H1 (cell line): ENCODE measurements around the gene MYLK3. TPM values are rescaled to one million over a fixed set of nuclear protein-coding genes. Genes with fewer than 3 reads are reported as not detected.

Source experiments
- CTCF ChIA-PET: fragments of 300-600 bp; sonication (Branson Sonifier 250); formaldehyde crosslinking; loops from one replicate; lab custom pipeline; 2021; ENCODE audit not compliant: partially characterized antibody; lab: Charles Lee
- POLR2A ChIA-PET: fragments of 300-600 bp; sonication (Branson Sonifier 250); formaldehyde crosslinking; loops from one replicate; lab custom pipeline; 2021; ENCODE audit warnings: inconsistent platforms; ENCODE audit not compliant: partially characterized antibody; lab: Charles Lee
- DNase-seq, 2 experiments: peaks; one replicate each; pipeline versions ENCODE4 v3.0.0 to v3.0.0-alpha.2; 2010 to 2022; ENCODE audit warnings: low spot score in 2 of 2, low read depth in 1 of 2, mixed read lengths in 1 of 2
- FAIRE-seq: peaks from 2 replicates; lab custom pipeline; 2011; peaks lifted over from hg19 to GRCh38; lab: Jason Lieb, UNC
- H2AFZ ChIP-seq: 2 replicates; pipeline ENCODE4 v1.8.1; 2012; ENCODE audit warnings: low read length, inconsistent platforms
- H2AK5ac ChIP-seq: 2 replicates; pipeline ENCODE4 v1.6.1; 2013; ENCODE audit warnings: low read depth, low read length
- H2BK120ac ChIP-seq: replicated peaks from 2 replicates; pipeline ENCODE3; 2013; ENCODE audit warnings: low read depth, low read length, inconsistent platforms
- H2BK12ac ChIP-seq: 2 replicates; pipeline ENCODE4 v1.6.1; 2013; ENCODE audit warnings: low read depth, low read length
- H2BK15ac ChIP-seq: 2 replicates; pipeline ENCODE4 v1.6.1; 2013; ENCODE audit warnings: low read length
- H2BK20ac ChIP-seq: 2 replicates; pipeline ENCODE4 v1.6.1; 2013; ENCODE audit warnings: low read length
- H2BK5ac ChIP-seq: 2 replicates; pipeline ENCODE4 v1.6.1; 2013; ENCODE audit warnings: low read depth, low read length
- H3K14ac ChIP-seq: 2 replicates; pipeline ENCODE4 v1.6.1; 2013; ENCODE audit warnings: inconsistent platforms; ENCODE audit not compliant: insufficient read length
- H3K18ac ChIP-seq: 2 replicates; pipeline ENCODE4 v1.6.1; 2013; ENCODE audit warnings: low read length; ENCODE audit errors: extremely low read depth
- H3K23ac ChIP-seq: 2 replicates; pipeline ENCODE4 v1.6.1; 2013; ENCODE audit warnings: inconsistent platforms; ENCODE audit not compliant: insufficient read length
- H3K23me2 ChIP-seq: 2 replicates; pipeline ENCODE4 v1.6.1; 2013; ENCODE audit warnings: low read depth, low read length
- H3K27ac ChIP-seq: 2 replicates; pipeline ENCODE4 v1.6.1; 2011; ENCODE audit warnings: low read depth, low read length, inconsistent platforms
- H3K27me3 ChIP-seq, 4 experiments: replicated peaks in 1 of 4; 1 replicate in 1 of 4; 2 replicates in 3 of 4; pipeline versions ENCODE4 v1.6.1 to v1.8.1; 2011 to 2013; ENCODE audit warnings: low read length in 3 of 4, mild to moderate bottlenecking in 3 of 4, inconsistent platforms in 2 of 4, mixed read lengths in 2 of 4, moderate library complexity in 1 of 4; ENCODE audit not compliant: control insufficient read depth in 3 of 4, insufficient read depth in 3 of 4; ENCODE audit errors: extremely low read depth in 1 of 4
- H3K36me3 ChIP-seq, 4 experiments: 2 replicates each; pipeline versions ENCODE4 v1.6.1 to v1.8.1; 2011 to 2013; ENCODE audit warnings: mild to moderate bottlenecking in 4 of 4, low read length in 3 of 4, moderate library complexity in 2 of 4, control low read depth in 1 of 4, inconsistent platforms in 1 of 4; ENCODE audit not compliant: insufficient read depth in 4 of 4, control insufficient read depth in 2 of 4
- H3K4ac ChIP-seq: replicated peaks from 2 replicates; pipeline ENCODE3; 2013; ENCODE audit warnings: low read length, low read depth, mixed read lengths, inconsistent platforms; ENCODE audit not compliant: insufficient read length
- H3K4me1 ChIP-seq, 4 experiments: replicated peaks in 1 of 4; 1 replicate in 1 of 4; 2 replicates in 3 of 4; pipeline versions ENCODE4 v1.6.1 to v1.8.1; 2011 to 2013; ENCODE audit warnings: low read length in 3 of 4, inconsistent platforms in 2 of 4, mixed read lengths in 1 of 4; ENCODE audit not compliant: insufficient read depth in 4 of 4, control insufficient read depth in 3 of 4
- H3K4me2 ChIP-seq, 2 experiments: 2 replicates each; pipeline versions ENCODE4 v1.6.1 to v1.8.1; 2011 to 2013; ENCODE audit warnings: low read depth in 2 of 2, low read length in 2 of 2, control low read depth in 1 of 2, inconsistent platforms in 1 of 2, mild to moderate bottlenecking in 1 of 2; ENCODE audit not compliant: insufficient read depth in 1 of 2
- H3K4me3 ChIP-seq, 4 experiments: fragments of 200-600, 300-600 bp in 1 of 4; sonication (generic), shearing (Covaris generic), sonication (Bioruptor Twin) in 1 of 4; 2 replicates each; pipeline versions ENCODE4 v1.5.1 to v1.8.1; 2011 to 2016; ENCODE audit warnings: low read length in 4 of 4, low read depth in 3 of 4, control low read depth in 2 of 4, inconsistent platforms in 2 of 4, mild to moderate bottlenecking in 2 of 4, mixed read lengths in 1 of 4, moderate library complexity in 1 of 4; ENCODE audit not compliant: insufficient read depth in 2 of 4; ENCODE audit errors: extremely low read depth in 1 of 4
- H3K56ac ChIP-seq: replicated peaks from 2 replicates; pipeline ENCODE3; 2013; ENCODE audit warnings: low read depth, mild to moderate bottlenecking, mixed read lengths, low read length, inconsistent platforms; ENCODE audit not compliant: insufficient read length
- H3K79me1 ChIP-seq: 2 replicates; pipeline ENCODE4 v1.6.1; 2013; ENCODE audit warnings: low read depth, low read length, control low read depth
- H3K79me2 ChIP-seq, 2 experiments: 2 replicates each; pipeline versions ENCODE4 v1.6.1 to v1.8.1; 2012 to 2013; ENCODE audit warnings: low read length in 2 of 2, mild to moderate bottlenecking in 2 of 2, inconsistent platforms in 1 of 2; ENCODE audit not compliant: insufficient read depth in 2 of 2, control insufficient read depth in 1 of 2
- H3K9ac ChIP-seq, 4 experiments: replicated peaks in 1 of 4; 1 replicate in 1 of 4; 2 replicates in 3 of 4; pipeline versions ENCODE4 v1.6.1 to v1.8.1; 2011 to 2013; ENCODE audit warnings: low read depth in 3 of 4, low read length in 3 of 4, control low read depth in 2 of 4, mild to moderate bottlenecking in 2 of 4, moderate library complexity in 2 of 4, inconsistent platforms in 1 of 4; ENCODE audit errors: extremely low read depth in 1 of 4
- H3K9me3 ChIP-seq, 2 experiments: 2 replicates each; pipeline versions ENCODE4 v1.6.1 to v1.8.1; 2012 to 2013; ENCODE audit warnings: mild to moderate bottlenecking in 2 of 2, moderate library complexity in 2 of 2, control low read depth in 1 of 2, inconsistent platforms in 1 of 2, low read depth in 1 of 2, low read length in 1 of 2, mixed read lengths in 1 of 2; ENCODE audit not compliant: insufficient read depth in 2 of 2
- H4K20me1 ChIP-seq, 2 experiments: replicated peaks in 1 of 2; 2 replicates each; pipeline versions ENCODE3 to v1.8.1; 2011 to 2013; ENCODE audit warnings: inconsistent platforms in 2 of 2, low read length in 2 of 2, mild to moderate bottlenecking in 1 of 2; ENCODE audit not compliant: insufficient read depth in 2 of 2, control insufficient read depth in 1 of 2
- H4K5ac ChIP-seq: 2 replicates; pipeline ENCODE4 v1.6.1; 2013; ENCODE audit warnings: low read length, low read depth, mixed read lengths, inconsistent platforms; ENCODE audit not compliant: insufficient read length
- H4K8ac ChIP-seq: 2 replicates; pipeline ENCODE4 v1.8.0; 2013; ENCODE audit warnings: mild to moderate bottlenecking, moderate library complexity, low read length, inconsistent platforms; ENCODE audit not compliant: insufficient read depth; ENCODE audit errors: extremely low read depth
- H4K91ac ChIP-seq: replicated peaks from 2 replicates; pipeline ENCODE3; 2013; ENCODE audit warnings: low read length, mixed read lengths, inconsistent platforms; ENCODE audit not compliant: insufficient read length
- EP300 ChIP-seq, 2 experiments: IDR thresholded peaks; 1 replicate in 1 of 2; 2 replicates in 1 of 2; pipeline ENCODE4 v1.6.1; 2011 to 2012; ENCODE audit warnings: low read depth in 2 of 2, low read length in 2 of 2, mild to moderate bottlenecking in 2 of 2, borderline replicate concordance in 1 of 2, inconsistent platforms in 1 of 2, moderate library complexity in 1 of 2
- WGBS, 2 experiments: shearing (Covaris generic) in 1 of 2; methylation state at CpG; one replicate each; pipeline versions ENCODE4 v1.1.6 to v1.1.7; 2013 to 2015; ENCODE audit warnings: low lambda C conversion rate in 2 of 2, mixed read lengths in 2 of 2, inconsistent platforms in 1 of 2, low coverage in 1 of 2, missing lambda C conversion rate in 1 of 2; ENCODE audit not compliant: insufficient replicate concordance in 2 of 2, insufficient coverage in 1 of 2, insufficient read length in 1 of 2; ENCODE audit errors: extremely low coverage in 1 of 2, missing lambda C conversion rate in 1 of 2; 5-methylcytosine and 5-hydroxymethylcytosine counted together
- polyA plus RNA-seq, 7 experiments: library from polyadenylated mRNA; depleted of rRNA in 3 of 7; stranded (reverse) in 5 of 7; unstranded in 2 of 7; fragments of >200 nt in 5 of 7; fragments of 200-250 nt in 2 of 7; gene quantifications; 1 replicate in 5 of 7; 2 replicates in 1 of 7; 4 replicates in 1 of 7; pipeline versions ENCODE4 v1.2.1 to v1.2.3, GENCODE V29; 2011 to 2013; ENCODE audit warnings: missing spikeins in 2 of 7, mixed read lengths in 2 of 7
- total RNA-seq: library from RNA; stranded (reverse); fragmentation: NEBNext Ultra II Directional; extraction: Animal tissue kit (Norgen Biotek cat#: 25700); gene quantifications from 2 replicates; pipeline ENCODE4 v1.2.1, GENCODE V29; 2021

MYLK3 gene
- total and polyA plus RNA-seq, 2 of the 8 experiments (the other 6 are each of a cell fraction or from before 2014, with no cell fraction given), result 0.14 to 0.35 TPM

DNA sequence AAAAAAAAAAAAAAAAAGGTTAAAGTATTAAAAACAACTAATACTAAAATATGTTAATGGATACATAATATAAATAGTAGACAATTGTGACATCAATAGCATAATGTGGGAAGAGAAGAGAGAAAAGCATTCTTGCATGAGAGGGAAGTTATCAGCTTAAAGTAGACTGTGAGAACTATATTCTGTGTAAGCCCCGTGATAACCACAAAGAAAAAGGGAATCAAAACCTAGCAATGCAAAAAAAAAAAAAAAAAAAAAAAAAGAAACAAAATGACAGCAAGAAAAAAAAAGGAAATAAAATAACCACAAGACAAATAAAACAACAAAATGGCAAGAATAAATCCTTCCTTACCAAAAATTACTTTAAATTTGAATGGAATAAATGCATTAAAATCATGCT is 39.8 kb upstream of the MYLK3 start:
- Histone ChIP-seq H2AFZ (no peak overlapping the region), H3K79me2 (no peaks in the 10 kb centered on the region), H4K20me1 (no peaks in the 10 kb centered on the region), H4K91ac (no peak overlapping the region), H3K23me2 (peaks cover 4% of the 10 kb centered on the region), H3K14ac (no peak overlapping the region), H3K56ac (no peak overlapping the region), H2BK15ac (no peak overlapping the region), H3K9ac (no peak overlapping the region), H3K9me3 (no peaks in the 10 kb centered on the region), H3K23ac (no peak overlapping the region), H3K4me3 (no peak overlapping the region), H4K5ac (no peak overlapping the region), H2BK20ac (no peak overlapping the region), H3K36me3 (no peaks in the 10 kb centered on the region), H3K27ac (no peak overlapping the region), H3K18ac (no peak overlapping the region), H3K4ac (no peak overlapping the region), H2BK12ac (no peak overlapping the region), H3K27me3 (no peaks in the 10 kb centered on the region), H3K79me1 (no peaks in the 10 kb centered on the region), H2AK5ac (no peak overlapping the region), H4K8ac (no peak overlapping the region), H2BK120ac (no peak overlapping the region), H3K4me2 (no peak overlapping the region), H3K4me1 (peaks cover 0 to 9% (median 6%) of the 10 kb centered on the region in 4 experiments; a peak in 6 of 7 replicates), H2BK5ac (no peak overlapping the region)
- 100% methylated on average over 1 of the region's 1 CpG; no CpG with 5 or more reads in 1 of the 2 experiments for WGBS, 2 experiments
- CTCF ChIA-PET, result interaction anchor here (0.7 kb wide), 1 partner anchor 140 kb away, joined by 4 read pairs; no protein-coding TSS in a partner anchor
- no peak for TF ChIP-seq EP300 (IDR thresholded peaks at IDR 0.05; ENCODE audit: borderline replicate concordance in 1 of 2, low read depth in 2 of 2, low read length in 2 of 2)
- FAIRE-seq (no peak), DNase-seq (no peak)
- POLR2A ChIA-PET, result no interaction called here
